ENCODE data around the gene TNIP1.

DNA sequence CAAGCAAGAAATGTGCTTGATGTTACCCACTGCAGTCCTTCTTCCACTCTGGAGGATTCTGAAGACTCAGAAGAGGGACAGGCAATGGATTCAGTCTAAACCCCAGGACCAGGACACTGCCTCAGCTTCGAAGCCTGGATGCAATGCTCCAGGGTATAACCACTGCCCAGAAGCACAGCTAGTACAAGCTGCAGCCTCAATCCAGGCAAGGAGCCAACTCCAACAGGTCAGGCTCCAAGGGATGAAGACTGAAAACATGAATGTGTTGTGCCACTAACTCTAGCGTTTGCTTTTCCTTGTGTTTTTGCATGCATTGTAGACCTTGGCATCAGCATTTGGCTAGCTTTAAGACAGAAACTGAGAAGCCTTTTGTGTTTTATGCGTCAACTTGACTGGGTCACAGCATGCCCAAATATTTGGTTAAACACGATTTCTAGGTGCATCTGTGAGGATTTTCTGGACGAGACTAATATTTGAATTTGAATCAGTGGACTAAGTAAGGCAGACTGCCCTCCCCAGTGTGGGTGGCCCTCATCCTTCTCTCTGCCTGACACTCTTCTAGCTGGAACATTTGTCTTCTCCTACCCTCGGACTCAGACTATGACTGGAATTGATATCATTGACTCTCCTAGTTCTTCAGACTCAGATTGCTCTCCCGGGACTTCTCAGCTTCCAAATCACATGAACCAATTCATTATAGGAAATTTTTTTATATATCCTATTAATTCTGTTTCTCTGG lies 81.0 kb downstream of the TNIP1 start:
- TF ChIP-seq POLR2A (IDR thresholded peaks at IDR 0.05) (no peak), POLR2AphosphoS5 (IDR thresholded peaks at IDR 0.05) (no peak)
- TF ChIP-seq, protein P1, sequence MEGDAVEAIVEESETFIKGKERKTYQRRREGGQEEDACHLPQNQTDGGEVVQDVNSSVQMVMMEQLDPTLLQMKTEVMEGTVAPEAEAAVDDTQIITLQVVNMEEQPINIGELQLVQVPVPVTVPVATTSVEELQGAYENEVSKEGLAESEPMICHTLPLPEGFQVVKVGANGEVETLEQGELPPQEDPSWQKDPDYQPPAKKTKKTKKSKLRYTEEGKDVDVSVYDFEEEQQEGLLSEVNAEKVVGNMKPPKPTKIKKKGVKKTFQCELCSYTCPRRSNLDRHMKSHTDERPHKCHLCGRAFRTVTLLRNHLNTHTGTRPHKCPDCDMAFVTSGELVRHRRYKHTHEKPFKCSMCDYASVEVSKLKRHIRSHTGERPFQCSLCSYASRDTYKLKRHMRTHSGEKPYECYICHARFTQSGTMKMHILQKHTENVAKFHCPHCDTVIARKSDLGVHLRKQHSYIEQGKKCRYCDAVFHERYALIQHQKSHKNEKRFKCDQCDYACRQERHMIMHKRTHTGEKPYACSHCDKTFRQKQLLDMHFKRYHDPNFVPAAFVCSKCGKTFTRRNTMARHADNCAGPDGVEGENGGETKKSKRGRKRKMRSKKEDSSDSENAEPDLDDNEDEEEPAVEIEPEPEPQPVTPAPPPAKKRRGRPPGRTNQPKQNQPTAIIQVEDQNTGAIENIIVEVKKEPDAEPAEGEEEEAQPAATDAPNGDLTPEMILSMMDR (IDR thresholded peaks at IDR 0.05 in 8 of 11, conservative IDR thresholded peaks at IDR 0.05 in 3 of 11): no peak

Data from spleen (tissue), 7 donors.